ENCODE results near the gene PECR.
"Not testable (repeated sequence)": the region's sequence is repeated elsewhere in the genome, so short reads cannot be mapped to it uniquely, and the experiment has no call there.

PECR gene

GRCh38 chr2:216082117-216082711, 605 bp upstream of the PECR start:
- DNase-seq = peak; percentile 31
- Histone ChIP-seq H3K27me3 (ENCODE audit: insufficient read depth, low read depth, severe bottlenecking) (no peaks in the 10 kb centered on the region), H3K36me3 (no peaks in the 10 kb centered on the region), H3K9me3 (ENCODE audit: severe bottlenecking) (no peaks in the 10 kb centered on the region), H3K27ac (peak overlapping the region; percentile 90), H3K4me3 (ENCODE audit: low read depth, low read length) (peak overlapping the region; percentile 91)
- TF ChIP-seq CTCF (IDR thresholded peaks at IDR 0.05; ENCODE audit: low read depth, low read length) = no peak

- H3K4me3 ChIP-seq (ENCODE audit: low read depth, low read length) = peak overlapping the region; percentile 91
- H3K27me3 ChIP-seq (ENCODE audit: insufficient read depth, low read depth, severe bottlenecking) = no peaks in the 10 kb centered on the region
- 0 out of 2 replicates have a peak, but pooled peaks cover 4% of the 10 kb centered on the region for H3K36me3 ChIP-seq
- TF ChIP-seq CTCF (IDR thresholded peaks at IDR 0.05; ENCODE audit: low read depth, low read length) = no peak
- H3K9me3 ChIP-seq (ENCODE audit: severe bottlenecking) = no peaks in the 10 kb centered on the region
- peak overlapping the region; percentile 90 for H3K27ac ChIP-seq
- DNase-seq = no peak
Observed at GRCh38 chr2:216081012-216081411, 597 bp downstream of the PECR start.

- H3K27ac ChIP-seq; H3K27me3 ChIP-seq (ENCODE audit: insufficient read depth, low read depth, severe bottlenecking); DNase-seq; H3K36me3 ChIP-seq; H3K9me3 ChIP-seq (ENCODE audit: severe bottlenecking); H3K4me3 ChIP-seq (ENCODE audit: low read depth, low read length): not testable (repeated sequence)
Observed at GRCh38 chr2:216080048-216080447, 1.6 kb downstream of the PECR start.

GRCh38 chr2:216078776-216079175, 2.8 kb downstream of the PECR start:
- Histone ChIP-seq H3K27ac (no peak overlapping the region), H3K4me3 (ENCODE audit: low read depth, low read length) (no peak overlapping the region), H3K36me3 (peaks cover 4% of the 10 kb centered on the region; the same call in 1 of the 2 replicates), H3K27me3 (ENCODE audit: insufficient read depth, low read depth, severe bottlenecking) (no peaks in the 10 kb centered on the region), H3K9me3 (ENCODE audit: severe bottlenecking) (no peaks in the 10 kb centered on the region)
- no peak for DNase-seq
- no peak for TF ChIP-seq CTCF (IDR thresholded peaks at IDR 0.05; ENCODE audit: low read depth, low read length)

GRCh38 chr2:216075510-216076485, 5.8 kb downstream of the PECR start:
- H3K27me3 ChIP-seq (ENCODE audit: insufficient read depth, low read depth, severe bottlenecking) = no peaks in the 10 kb centered on the region
- no peak overlapping the region for H3K4me3 ChIP-seq (ENCODE audit: low read depth, low read length)
- H3K36me3 ChIP-seq = peaks cover 8% of the 10 kb centered on the region; the same call in 1 of the 2 replicates
- TF ChIP-seq CTCF (IDR thresholded peaks at IDR 0.05; ENCODE audit: low read depth, low read length) = no peak
- H3K9me3 ChIP-seq (ENCODE audit: severe bottlenecking) = no peaks in the 10 kb centered on the region
- no peak overlapping the region for H3K27ac ChIP-seq
- DNase-seq = no peak

- Histone ChIP-seq H3K9me3 (ENCODE audit: severe bottlenecking) (no peaks in the 10 kb centered on the region), H3K27me3 (ENCODE audit: insufficient read depth, low read depth, severe bottlenecking) (no peaks in the 10 kb centered on the region), H3K4me3 (ENCODE audit: low read depth, low read length) (no peak overlapping the region), H3K36me3 (peaks cover 8% of the 10 kb centered on the region; the same call in 1 of the 2 replicates), H3K27ac (no peak overlapping the region)
- no peak for TF ChIP-seq CTCF (IDR thresholded peaks at IDR 0.05; ENCODE audit: low read depth, low read length)
- no peak for DNase-seq
Observed at GRCh38 chr2:216074794-216075193, 6.8 kb downstream of the PECR start.

All from WERI-Rb-1 (cell line).